ENCODE results near the gene IL4I1.

IL4I1 gene

GRCh38 chr19:49923055-49924003 is 26.6 kb upstream of the IL4I1 start:
- DNase-seq = no peak

GRCh38 chr19:49921871-49922795 is 25.4 kb upstream of the IL4I1 start:
- DNase-seq = no peak

- peak; percentile 87 for DNase-seq
Observed at GRCh38 chr19:49920624-49921363, 24.1 kb upstream of the IL4I1 start.

GRCh38 chr19:49918089-49918488 is 21.4 kb upstream of the IL4I1 start:
- DNase-seq = no peak

GRCh38 chr19:49916839-49917733 is 20.4 kb upstream of the IL4I1 start:
- DNase-seq = no peak

DNA sequence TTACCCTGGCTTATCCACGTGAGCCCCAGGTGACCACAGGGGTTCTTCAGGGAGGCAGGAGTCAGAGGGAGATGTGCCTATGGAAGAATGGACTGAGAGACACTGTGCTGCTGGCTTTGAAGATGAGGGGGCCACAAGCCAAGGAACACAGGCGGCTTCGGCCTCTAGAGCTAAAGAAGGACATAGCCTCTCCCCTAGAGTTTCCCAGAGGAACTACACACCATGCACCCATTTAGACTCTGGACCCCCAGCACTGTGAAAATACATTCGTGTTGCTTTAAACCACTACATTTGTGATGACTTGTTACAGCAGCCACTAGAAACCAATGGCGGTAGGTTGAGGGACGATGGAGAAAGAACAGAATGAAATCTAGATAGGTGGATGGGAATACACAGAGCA is 18.6 kb upstream of the IL4I1 start:
- DNase-seq = no peak

GRCh38 chr19:49913720-49914119 is 17.0 kb upstream of the IL4I1 start:
- no peak for DNase-seq

- no peak for DNase-seq
Observed at GRCh38 chr19:49912965-49913685, 16.4 kb upstream of the IL4I1 start.

DNA sequence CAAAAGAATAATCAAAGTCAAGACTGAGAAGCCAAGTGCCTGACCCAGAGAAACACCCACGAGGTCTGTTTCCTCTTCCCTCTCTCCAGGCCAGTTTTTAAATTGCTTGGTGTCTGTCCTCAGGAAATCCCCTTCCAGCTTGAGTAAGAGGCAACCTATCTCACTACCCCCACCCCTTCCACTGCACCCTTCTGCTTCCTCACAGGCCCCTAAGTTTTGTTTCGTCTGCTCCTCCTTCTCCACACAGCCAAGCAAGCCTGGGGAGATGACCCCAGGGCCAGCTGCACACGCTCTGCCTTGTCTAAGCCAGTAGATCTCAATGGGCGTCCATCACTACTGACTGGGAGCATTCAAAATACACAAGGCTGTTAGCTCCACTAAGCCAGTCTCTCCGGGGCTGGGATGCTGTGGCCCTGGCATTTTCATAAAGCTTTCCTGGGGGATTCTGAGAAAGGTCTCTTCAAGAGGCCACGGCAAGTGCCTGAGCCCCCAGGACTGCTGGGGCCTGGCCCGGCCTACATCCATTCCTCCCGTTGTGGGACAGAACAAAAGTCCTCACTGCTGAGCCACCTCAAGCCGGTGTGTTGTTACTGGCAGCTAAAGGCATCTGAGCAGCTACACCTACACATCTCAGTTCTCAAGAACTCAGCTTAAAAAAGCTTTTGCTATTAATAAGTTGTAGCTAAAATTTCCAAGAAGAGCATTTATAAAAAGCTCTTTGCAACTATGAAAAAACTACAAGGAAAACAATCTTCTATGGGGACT is 14.9 kb upstream of the IL4I1 start:
- no peak for DNase-seq

DNA sequence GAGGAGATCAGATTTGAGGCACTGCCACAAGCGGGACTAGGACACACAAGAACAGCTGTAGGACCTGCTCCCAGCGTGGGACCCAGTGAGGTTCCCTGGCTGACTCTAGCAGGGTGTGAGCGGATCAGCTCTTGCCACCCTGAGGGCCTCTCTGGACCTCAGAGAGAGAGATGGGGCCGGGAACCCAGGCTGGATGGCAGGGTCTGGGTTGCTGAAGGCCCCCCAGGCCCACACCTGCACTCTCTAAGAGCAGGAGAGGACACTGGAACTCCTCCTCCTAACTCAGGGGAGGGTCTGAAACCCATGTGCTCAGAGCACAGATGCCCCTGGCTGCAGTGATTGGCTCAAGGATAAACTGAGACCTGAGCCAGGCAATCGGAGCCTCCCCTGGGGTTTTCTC is 13.5 kb upstream of the IL4I1 start:
- no peak for DNase-seq

DNA sequence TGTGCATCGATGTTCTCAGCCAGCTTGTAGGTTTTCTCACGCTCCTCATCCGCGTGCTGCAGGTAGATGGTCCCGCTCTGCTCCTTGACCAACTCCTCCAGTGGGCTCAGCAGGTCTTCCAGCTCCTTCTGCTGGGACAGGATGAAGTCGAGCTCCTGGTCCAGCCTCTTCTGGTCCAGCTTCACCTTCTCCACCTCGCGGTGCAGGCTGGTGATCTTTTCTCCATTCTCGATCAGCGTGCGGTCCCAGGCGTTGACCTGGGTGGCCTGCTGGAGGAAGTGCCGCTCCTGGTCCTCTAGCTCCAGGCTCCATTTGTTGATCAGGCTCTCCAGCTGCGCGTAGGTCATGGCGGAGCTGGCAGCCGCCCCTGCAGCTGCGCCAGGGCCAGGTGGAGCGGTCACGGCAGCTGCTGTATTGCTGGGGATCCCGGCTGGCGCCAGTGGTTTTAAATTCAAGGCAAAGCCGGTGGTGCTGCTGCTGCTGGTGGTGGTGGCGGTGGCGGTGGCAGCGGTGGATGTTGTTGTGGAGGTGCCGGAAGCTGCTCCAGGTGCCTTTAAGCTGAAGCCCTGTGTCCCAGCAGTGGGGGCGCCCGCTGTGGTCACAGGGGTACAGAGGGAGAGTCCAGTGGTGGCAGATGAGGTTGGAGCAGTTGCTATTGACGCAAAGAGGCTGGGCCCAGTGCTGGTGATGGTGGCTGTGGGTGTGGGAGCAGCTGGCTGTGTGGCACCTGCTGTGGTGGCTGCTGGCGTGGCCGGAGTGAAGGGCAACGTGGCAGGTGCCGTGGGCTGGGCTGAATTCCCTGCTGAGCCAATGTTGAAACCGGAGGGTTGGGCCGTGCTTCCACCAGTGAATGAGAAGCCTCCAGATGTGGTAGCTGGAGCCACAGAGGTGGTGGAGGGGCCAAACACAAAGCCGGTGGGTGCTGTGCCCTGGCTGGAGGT is 12.1 kb upstream of the IL4I1 start:
- no peak for DNase-seq

DNA sequence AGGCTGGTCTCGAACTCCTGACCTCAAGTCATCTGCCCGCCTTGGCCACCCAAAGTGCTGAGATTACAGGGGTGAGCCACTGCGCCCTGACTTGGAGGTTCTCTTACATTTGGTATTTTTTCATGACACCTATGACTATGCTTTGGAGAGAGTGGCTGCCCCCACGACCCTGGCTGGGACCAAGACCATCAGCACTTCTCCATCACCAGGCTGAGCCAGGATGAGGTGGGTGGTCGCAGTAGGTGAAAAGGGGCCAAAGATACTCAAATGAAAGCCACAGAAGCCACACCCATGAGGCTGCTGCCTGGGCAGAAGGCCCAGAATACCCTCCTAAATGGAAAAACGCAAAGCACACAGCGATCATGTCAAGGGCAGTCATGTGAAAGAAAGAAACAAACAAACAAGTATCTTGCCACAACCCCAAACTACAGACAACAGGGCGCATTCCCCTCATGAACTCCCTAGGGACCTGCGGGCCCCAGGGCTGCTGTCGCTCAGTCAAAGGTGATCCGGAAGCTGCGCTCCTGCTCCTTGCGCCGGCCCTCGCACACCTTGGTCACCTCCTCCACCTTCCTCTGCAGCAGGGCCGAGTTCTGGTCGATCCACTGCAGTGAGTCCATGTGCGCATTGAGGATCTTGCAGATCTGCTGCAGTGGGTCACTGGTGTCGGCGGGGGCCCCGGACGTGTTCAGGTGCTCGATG is 11.2 kb upstream of the IL4I1 start:
- no peak for DNase-seq

DNA sequence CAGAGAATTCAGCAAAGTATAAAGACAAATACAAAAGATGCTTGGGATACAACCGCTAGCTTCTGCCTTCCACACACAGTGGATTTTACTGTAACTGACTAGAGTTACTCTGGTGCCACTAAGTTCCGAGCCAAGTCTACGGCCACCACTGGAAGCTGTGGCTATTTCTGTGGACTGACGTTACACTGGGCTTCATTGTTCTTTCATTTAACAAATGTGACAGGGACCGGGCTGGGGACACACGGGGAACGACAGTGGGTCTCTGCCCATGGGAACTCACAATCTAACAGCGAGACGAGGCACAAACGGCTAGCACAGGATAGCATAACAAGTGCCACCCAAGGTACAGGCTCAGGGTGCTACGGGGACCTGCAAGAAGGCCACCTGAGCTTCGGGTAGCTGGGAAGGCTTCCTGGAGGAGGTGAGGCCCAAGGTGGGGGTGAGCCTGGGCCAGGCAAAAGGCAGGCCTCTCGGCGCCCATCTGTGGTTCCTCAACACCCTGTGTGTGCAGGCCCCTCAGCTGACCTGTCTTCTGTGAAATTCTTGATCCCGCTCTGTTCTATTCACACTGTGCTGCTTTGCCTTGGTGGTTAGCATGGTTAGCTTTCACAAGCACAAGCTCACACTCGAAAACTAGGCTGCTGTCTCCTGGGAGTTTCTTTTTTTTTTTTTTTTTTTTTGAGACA is 10.3 kb upstream of the IL4I1 start:
- no peak for DNase-seq

GRCh38 chr19:49904136-49904535 is 7.4 kb upstream of the IL4I1 start:
- DNase-seq = no peak

DNA sequence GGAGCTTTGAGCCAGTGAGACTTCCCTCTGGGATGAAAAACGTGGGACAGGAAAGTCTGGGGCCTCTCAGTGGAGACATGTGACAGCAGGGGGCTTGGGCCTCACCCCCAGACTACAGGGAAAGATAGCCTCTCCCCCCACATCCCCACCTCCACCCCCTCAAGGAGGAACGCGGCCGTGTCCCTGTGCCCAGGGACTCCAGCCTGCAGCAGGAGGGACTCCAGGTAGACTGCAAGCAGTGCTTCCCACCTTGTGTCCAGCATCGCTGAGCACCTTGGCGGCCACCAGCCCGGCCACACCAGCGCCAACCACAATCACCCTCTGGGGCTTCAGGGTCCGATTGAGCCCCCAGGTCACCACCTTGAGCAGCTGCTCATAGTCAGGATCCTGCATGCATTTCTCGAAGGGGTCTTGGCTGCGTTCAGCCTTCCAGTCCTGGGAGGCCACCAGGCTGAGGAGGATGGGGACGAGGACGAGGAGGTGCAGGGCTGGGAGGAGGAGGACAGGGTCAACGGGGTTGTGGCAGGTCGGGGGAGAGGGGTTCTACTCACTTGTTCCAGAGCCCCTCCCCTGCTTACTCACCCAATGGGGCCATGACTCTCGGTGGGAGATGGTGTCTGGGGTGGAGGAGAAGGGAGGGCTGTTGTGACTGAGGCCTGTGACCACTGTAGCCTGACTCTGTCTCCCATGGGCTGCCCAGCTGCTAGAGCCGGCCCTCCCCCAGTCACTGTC is 955 bp downstream of the IL4I1 start:
- no peak for DNase-seq

DNA sequence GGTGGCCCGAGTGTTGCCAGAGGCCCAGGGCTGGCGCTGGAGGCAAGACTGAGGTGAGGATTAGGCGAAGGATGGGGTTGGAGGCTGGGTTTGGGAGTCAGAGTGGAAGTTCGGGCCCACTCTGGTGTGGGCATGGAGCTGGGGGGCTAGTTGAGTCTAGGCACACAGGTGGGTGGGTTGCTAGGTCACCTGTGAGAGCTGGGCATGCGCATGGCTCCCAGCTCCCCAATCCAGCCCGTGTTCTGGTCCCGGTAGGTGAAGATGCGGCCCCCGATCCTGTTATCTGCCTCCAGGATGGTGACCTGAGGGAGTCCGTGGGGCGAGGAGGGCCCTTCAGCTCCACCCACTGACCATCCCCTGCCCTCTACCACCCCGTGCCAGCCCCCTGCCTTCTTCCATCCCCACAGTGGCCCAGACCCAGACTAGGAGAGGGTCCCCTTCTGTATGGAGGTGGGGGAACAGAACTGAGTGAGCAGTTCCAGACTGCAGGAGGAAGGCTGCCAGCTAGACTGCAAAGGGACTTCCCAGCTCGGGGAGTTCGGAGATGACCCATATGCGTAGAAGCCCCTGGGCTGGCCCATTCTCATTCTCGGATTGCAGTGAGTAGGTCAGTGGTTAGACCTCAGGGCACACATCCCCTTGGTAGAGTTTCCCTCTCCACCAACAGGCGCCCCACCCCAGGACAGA is 1.7 kb downstream of the IL4I1 start:
- no peak for DNase-seq

Data from NCI-H1436 treated with DMSO at 0.1 percent for 48 hours (cell line).